NCI-H1417 treated with DMSO at 0.1 percent for 48 hours (cell line): ENCODE measurements around the gene IFT122.
"Not testable (repeated sequence)": the region's sequence is repeated elsewhere in the genome, so short reads cannot be mapped to it uniquely, and the experiment has no call there.

Experiments used
- DNase-seq: peaks from one replicate; lab custom pipeline; 2025; lab: John Stamatoyannopoulos, UW

The IFT122 gene

DNA sequence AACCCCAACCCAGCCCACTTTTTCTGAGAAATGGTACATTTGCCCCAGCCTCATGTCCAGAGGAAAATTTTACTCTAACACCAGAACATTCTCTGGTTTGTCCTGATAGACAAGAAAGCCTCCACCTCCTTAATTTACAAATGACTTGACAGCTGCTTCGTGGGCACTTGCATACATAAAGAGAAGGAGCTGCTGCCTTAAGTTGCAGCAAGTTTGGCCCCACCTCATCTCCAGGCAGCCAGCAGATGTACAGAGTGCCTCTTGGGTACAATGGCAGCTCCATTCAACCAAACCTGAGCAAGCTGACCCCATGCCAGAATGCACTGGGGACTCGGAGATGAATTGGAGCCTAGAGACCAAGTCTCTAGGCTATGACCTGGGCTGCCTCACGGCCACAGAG lies 96.8 kb downstream of the IFT122 start:
- no peak for DNase-seq

DNA sequence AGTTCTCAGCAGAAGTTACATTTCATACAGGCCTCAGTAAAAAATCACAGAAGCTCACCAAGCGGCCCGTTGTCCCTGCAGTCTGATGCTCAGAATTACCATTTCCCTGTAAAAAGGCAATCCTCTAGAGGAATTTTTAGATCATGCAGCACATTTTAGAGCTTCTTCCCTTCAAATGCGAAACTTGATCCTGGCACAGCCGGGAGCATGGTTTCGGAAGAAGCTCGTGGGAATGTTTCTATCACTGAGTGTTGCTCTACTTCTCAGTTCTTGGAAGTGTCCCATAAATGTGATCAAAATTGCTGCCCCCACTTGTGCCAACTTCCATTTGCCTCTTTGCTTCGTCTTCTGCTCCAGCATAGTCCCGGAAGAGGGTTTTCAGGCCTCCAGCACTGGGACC lies 99.2 kb downstream of the IFT122 start:
- no peak for DNase-seq

DNA sequence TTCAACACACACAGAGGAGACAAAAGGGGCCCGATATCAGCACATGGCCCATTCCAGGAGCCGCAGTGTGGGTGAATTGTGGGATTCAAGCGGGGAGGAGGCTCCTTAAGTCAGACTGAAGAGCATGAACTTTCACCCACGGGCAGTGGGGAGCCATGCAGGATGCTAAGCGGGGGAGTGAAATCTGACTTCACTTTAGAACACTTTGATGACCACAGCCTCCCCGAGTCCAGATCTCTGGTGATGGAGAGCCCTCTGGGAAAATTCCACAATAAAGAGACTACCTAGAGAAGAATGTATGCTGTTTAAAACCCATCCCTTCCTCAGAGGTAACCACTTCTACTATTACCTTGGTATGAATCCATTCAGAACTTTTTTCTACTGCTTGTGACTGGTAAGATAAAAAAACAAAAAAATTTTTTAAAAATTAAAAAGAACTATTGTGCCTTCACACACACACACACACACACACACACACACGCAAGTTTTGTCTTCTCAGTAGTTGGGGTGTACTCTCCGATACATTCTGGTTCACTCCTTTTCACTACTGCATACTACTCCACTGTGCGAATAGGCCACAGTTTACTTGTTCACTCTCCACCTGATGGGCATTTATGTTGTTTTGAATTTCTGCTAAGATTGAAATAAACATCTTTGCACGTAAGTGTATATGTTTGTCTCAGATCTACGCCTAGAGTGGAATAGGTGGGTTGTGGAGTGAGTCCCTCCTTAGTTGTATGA lies 100.9 kb downstream of the IFT122 start:
- no peak for DNase-seq

DNA sequence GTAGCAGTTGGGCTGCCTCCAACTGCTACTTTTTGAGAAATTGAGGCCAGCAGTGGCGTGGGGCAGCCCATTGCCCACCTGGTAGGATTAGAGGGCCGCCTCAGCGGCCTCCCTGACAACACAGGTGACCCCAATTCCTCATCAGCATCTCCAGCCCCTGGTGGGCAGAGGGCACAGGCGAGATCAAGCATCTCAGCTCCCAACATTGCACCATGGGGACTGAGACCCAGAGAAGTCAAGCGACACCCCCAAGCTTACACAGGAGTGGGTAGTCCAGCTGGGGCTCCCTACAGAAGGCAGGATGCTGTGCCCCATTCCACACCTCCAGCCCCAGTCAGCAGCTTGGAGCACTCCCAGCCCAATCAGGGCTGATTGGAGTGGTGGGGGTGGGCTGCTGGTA lies 102.7 kb downstream of the IFT122 start:
- no peak for DNase-seq

DNA sequence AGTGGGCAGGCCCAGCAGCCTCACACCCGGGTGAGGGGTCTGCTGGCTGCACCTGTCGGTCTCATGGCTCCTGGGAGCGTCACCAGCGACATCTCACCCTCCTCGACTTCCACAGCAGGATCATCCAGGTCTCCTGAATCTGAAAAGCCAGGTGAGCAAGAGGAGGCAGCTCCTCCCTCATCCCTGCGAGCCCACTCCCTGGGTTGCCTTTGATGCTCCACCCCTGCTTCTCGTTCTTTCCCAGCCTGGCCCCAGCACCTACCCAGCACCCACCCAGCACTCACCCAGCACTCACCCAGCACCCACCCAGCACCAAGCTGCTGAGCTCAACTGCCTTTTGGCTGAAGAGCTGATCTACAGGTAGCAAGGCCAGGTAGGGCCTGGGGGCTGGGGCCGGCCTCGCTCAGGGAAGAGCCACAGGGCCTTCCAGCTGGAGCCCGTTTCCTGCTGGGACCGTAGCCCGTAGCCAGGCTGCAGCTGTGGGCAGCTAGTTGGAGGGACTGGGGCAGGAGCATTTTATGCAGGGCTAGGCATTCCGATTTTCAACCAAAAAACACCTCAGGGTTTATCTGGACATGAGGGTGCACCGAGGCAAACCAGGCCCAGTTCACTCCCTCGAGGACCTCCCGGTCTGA lies 103.2 kb downstream of the IFT122 start, which contains the start of gene H1-8:
Gene H1-8 (plus strand): TSS at position 20 of the 635 bp plus-strand sequence. CDS start 44 bp downstream, at position 64.
- no peak for DNase-seq

DNA sequence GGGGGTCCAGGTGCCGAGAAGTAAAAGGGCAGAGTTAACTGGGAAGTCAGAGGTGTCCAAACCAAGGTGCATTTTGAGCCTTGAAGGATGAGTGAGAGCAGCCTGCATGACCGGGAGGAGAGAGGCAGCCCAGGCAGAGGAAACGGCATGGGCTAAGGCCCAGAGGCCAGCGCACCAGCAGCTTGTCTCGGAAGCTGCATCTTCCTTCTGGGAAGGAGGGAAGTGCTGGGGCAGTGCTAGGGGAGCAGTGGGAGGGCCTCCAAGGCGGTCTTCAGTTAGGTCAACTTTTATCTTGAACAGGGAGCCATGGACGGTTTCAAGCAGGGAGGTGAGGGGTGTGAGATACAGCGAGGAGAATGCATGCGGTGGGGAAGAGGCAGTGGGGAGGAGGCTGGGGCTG lies 104.0 kb downstream of the IFT122 start:
- DNase-seq: no peak

DNA sequence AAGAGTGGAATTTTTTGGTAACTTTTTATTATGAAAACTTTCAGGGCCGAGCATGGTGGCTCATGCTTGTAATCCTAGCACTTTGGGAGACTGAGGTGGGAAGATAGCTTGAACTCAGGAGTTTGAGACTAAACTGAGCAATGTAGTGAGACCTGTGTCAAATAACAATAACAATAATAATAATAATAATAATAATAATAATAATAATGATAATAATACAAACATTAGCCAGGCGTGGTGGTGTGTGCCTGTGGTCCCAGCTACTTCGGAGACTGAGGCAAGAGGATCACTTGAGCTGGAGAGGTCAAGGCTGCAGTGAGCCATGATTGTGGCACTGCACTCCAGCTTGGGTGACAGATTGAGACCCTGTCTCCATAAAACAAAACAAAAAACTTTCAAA lies 105.9 kb downstream of the IFT122 start:
- not testable (repeated sequence) for DNase-seq

DNA sequence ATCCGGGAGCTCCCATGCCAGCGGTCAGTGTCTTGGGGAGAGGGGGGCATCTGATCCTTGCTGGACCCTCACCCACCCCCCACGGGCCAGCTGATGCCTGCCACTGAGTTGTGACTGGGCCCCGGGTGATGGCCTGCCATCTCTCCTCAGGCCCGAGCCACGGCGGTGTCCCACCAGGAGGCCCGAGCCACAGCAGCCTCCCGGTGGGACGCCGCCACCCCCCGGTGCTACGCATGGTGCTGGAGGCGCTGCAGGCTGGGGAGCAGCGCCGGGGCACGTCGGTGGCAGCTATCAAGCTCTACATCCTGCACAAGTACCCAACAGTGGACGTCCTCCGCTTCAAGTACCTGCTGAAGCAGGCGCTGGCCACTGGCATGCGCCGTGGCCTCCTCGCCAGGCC lies 107.2 kb downstream of the IFT122 start:
- DNase-seq: no peak

DNA sequence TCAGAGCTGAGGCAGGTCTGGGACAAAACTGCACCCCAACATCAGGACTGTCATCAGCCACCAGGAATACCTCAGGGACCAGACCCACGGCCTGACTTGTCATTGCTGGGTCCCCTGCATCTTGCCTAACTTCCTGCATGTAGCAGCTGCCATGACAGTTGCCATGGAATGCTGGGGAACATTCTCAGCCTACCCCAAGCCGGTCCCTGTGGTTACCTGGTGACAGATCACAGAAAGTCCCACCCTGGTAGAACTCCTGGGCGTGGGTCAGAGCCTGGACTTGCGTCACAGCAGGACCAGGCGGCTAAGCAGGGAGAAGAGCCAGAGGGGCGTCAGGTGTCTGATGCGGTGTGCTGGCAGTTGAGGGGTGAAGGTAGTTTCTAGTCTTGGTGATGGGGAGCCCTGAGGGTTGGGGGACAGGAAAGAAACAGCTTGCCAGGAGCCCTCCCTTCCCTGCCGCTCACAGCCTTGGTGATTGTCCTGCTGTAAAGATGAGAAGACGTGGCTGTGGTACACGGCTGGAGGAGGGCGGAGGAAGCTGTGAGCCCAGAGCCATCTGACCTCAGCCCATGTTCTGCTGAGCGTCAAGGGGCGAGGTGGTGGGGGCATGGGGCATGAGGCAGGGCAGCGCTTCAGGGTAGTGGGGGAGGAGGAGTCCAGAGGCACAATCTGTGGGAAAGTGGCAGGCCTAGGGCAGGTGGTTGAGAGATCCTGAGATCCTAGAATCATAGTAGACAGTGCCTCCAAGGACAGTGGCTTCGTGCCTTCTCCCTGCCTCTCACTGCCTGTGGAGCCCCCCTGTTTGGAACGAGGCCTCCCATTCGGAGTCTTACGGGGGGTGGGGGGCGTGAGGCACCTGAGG lies 108.3 kb downstream of the IFT122 start:
- DNase-seq: no peak

DNA sequence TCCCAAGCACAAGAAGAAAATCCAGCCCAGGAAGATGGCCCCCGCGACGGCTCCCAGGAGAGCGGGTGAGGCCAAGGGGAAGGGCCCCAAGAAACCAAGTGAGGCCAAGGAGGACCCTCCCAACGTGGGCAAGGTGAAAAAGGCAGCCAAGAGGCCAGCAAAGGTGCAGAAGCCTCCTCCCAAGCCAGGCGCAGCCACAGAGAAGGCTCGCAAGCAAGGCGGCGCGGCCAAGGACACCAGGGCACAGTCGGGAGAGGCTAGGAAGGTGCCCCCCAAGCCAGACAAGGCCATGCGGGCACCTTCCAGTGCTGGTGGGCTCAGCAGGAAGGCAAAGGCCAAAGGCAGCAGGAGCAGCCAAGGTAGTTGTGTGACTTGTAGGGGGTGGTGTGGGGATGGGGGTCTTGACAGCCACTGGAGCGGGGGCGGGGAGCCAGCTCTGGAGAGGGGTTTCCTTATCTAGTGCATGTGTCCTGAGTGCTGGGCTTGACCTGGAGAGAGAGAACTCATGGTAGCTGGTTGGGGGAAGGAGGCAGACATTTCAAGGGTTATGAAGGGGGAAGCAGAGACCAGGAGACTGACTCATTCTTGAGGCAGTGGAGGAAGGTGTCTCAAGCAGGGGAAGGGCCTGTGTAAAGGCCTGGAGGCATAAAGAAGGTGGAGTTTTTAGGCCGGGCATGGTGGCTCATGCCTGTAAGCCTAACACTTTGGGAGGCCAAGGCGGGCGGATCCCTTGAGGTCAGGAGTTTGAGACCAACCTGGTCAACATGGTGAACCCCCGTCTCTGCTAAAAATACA lies 109.2 kb downstream of the IFT122 start:
- no peak for DNase-seq

DNA sequence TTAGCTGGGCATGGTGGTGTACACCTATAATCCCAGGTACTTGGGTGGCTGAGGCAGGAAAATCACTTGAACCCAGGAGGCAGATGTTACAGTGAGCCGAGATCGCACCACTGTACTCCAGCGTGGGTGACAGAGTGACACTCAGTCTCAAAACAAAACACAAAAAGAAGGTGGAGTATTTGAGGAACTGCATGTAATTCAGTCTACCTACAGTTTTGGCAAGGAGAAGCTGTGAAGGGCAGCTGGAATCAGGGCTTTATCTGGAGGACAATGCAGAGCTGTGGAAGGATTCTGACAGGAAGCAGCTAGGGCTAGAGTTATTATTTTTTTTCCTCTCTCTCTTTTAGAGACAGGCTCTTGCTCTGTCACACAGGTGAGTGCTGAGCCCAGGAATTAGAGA lies 109.8 kb downstream of the IFT122 start:
- no peak for DNase-seq

DNA sequence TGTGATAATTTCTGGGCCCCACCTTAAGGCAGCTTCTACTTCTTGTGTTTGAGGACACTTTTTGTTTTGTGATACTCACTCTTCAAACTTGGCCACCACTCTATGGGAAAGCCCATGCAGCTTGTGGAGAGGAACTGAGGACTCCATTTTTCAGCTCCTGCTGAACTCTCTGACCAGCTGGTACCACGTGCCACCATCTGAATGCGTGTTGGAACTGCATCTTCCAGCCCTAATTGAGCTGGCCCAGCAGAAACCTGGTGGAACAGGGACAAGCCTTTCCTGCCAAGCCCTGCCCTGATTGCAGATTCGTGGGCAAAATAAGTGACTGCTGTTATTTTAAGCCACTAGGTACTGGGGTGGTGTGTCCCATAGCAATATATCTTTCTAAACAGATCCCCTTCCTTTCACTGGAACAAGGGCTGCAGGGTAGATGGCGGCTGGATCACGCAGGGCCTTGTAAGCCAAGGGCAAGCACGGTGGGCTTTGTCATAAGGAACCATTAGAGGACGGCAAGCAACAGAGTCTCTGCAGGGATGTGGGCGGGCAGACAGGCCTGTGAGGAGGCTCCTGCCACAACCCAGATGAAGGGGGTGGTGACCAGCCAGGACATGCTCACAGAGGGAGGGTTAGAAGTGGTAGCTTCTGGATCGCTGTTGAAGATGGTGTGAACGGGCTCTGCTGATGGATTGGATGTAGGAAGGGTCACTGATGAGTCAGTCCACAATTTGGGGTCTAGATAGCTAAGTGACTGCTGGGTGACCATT lies 112.4 kb downstream of the IFT122 start:
- DNase-seq: no peak

DNA sequence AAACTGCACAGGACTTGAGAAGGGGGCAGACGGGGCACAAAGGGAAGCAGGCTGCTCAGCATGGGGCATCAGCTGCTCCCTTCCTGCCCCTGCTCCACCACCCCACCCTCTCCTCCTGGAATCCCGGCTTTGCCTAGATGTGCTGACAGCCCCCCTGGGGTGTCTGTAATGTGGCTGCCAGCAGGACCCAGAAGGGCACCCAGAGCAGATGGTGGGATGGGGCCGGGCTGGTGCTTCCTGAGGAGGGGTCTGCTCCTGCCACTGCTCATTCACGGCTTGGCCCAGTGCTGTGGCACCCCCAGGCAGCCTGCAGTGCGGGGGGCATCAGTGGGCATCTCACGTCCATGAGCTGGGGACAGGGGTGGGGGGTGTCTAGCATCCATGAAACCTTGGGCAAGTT lies 113.1 kb downstream of the IFT122 start:
- DNase-seq: no peak

DNA sequence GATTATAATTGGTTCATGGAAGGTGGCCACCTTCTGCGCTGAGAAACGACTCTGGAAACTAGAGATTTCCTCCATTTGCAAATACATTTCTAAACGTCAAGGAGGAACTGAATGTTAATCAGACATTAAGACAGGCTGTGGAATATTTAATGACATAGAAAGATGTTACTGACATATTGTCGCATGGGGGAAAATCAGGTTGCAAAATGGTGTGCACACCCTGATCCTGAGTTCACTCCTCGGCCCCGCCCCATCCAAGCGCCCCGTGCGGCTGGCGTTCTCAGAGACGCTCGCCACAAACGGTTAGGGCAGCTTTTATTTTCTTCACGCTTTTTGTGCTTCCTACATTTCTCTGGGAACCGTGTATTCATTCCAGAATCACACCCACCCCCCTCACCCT lies 113.7 kb downstream of the IFT122 start:
- DNase-seq: no peak

DNA sequence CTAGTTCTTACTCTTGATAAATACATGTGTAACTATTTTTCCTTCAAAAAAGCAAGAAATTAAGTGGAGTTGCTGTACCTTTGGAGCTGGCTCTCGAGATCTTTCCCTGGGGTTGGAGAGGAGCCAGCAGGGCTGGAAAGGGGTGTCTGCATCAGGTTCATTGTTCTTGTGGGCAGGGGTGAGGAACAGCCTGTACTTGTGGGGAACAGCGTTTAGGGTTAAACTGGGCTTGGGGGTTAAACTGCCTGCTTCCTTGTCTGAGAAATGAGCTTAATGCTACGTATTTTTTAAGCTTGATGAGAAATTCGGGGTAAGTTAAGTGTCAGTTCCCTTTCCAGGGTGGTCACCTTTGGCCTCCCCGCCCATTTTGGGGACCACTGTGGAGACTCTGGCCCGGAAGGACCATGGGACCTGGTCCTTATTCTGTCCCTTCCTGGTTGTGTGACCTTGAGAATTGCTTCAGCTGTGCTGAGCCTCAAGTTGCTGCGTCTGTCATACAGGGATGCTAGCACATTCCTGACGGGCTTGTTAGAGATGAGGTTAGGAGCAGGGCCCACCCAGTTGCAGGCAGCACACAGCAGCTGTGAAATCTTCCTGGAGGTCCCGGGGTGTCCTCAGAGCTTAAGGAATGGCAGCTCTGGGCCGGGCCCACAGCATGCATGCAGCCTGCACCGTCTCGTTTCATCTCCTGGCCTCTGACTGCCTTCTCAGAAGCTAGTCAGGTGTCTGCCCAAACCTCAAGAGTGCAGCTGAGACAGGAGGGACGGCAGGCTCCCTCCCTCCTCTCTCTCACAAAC lies 114.5 kb downstream of the IFT122 start:
- no peak for DNase-seq

DNA sequence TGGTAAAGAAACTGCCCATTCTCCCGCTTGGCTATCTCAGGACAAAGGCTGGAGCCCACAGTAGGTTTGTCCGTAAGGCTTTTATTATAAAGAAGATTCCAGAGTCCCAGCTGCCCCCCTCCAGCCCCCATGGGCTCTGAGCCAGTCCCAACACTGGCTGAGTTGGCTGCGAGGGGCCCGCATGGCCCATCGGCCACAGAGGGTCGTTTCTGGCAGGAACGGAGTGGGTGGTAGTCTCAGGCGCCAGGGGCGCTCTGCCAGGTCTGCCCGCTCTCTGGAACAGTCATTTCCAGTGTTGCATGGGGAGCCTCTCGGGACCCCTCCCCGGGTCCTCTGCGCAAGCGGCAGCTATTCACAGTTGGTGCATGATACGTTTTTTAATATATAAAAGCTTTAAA lies 115.1 kb downstream of the IFT122 start:
- no peak for DNase-seq

DNA sequence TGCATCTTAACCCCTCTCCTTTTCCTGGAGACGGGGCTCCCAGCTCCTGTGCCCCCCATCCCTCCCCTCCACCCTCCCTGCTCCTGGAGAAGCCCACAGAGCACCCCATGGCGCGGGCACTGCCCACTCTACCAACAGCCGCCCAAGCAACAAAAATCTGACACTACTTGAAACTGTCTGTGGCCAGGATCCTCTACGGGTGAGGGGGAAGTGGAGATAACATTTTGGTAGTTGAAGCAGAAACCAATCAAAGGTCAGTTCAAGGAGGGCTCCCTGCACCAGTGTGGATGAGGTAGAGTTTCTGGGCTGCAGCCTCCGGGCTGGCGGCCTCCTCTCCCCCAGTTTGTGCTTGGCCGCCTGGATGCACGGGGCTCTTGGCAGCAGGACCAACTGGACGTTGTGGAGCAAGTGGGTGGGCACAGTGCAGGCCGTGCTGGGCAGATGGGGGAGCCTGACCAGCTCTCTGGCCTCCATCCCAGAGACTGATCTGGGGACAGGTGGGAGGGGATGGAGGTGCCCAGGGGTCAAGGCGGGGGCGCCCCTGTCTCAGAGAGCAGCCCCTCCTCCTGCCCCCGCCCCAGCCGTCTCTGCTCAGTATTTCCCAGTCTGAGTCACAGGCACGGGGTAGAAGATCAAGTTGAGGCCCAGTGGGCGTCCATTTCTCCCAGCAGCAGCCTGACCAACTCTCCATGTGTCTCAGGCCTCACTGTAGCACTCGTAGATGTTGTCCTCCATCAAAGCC lies 115.8 kb downstream of the IFT122 start:
- no peak for DNase-seq

DNA sequence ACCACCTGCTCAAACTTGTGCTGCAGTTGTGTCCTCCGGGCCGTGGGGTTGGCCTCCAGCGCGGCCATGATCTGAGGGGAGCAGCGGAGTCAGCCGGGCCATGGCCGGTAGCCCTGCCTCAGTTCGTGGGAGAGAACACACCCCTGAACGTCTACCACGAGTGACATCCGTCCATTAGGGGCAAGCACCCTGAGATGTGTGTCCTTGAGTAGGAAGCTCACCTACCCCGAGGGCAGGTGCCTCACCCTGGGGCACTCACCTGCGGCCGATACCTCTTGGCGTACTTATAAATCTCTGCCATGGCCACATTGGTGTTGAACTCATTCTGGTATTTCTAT lies 116.3 kb downstream of the IFT122 start:
- no peak for DNase-seq

DNA sequence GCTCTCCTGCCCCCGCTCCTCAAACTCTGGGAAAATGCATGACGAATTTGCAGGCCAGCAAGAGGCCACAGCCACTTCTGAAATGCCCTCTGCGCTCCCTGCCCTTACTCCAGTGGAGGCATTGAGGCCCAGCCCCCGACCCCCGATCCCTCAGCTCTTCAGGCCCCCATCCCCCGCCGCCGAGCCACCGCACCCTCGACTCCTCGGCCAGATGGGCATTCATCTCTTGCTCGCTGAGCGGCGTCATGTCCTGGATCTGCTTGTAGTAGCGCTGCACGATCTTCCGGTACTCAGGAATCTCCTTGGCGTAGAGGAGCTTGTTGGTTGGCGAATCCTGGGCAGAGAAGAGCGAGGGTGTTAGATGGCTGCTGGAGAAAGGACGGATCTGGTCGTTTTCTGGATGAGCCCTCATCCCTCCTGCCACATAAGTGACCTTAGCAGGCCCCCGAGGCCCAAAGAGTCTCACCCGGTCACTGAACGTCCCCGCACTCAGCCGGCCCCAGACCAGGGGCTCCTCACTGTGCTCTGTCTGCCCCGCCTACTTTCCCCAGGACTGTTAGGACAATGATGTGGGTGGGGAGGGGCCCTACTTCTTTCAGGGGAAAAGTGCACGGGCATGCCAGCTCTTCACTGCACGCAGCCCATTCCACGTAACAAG lies 117.0 kb downstream of the IFT122 start:
- no peak for DNase-seq
